Tibial nerve (tissue), 4 donors: ENCODE results near the gene TGFB2. TPM values are rescaled to one million over a fixed set of nuclear protein-coding genes. Genes with fewer than 3 reads are reported as not detected.

Source experiments
- DNase-seq, 2 donors: peaks; one replicate each; pipeline ENCODE4 v3.0.0-alpha.2; 2019; ENCODE audit warnings: low spot score in 2 of 2
- H3K27ac ChIP-seq, 4 donors: fragments of 200-600 bp; sonication (generic) in 3 of 4; one replicate each; pipeline ENCODE4 v1.5.1; 2017 to 2019; ENCODE audit warnings: mild to moderate bottlenecking in 1 of 4
- H3K27me3 ChIP-seq, 2 donors: fragments of 200-600 bp; sonication (generic) in 1 of 2; one replicate each; pipeline versions ENCODE4 v1.5.1 to v1.6.0; 2017 to 2019
- H3K36me3 ChIP-seq, 3 donors: fragments of 200-600 bp; sonication (generic); one replicate each; pipeline ENCODE4 v1.5.1; 2018 to 2019
- H3K4me1 ChIP-seq, 4 donors: fragments of 200-600 bp; sonication (generic) in 3 of 4; one replicate each; pipeline ENCODE4 v1.5.1; 2017 to 2019
- H3K4me3 ChIP-seq, 4 donors: fragments of 200-600 bp; sonication (generic) in 3 of 4; one replicate each; pipeline ENCODE4 v1.5.1; 2017 to 2019; ENCODE audit warnings: mild to moderate bottlenecking in 1 of 4, moderate library complexity in 1 of 4
- H3K9me3 ChIP-seq, 4 donors: fragments of 200-600 bp; sonication (generic) in 3 of 4; one replicate each; pipeline ENCODE4 v1.5.1; 2017 to 2019
- CTCF ChIP-seq, 5 experiments: fragments of 200-600 bp in 3 of 5; fragments of 450-650 bp in 2 of 5; sonication (generic) in 3 of 5; IDR thresholded peaks; one replicate each; pipeline ENCODE4 v1.5.1; 2016 to 2019; ENCODE audit warnings: antibody characterized with exemption in 5 of 5, mild to moderate bottlenecking in 3 of 5, moderate library complexity in 2 of 5
- EP300 ChIP-seq, 2 donors: sonication (generic); formaldehyde crosslinking; IDR thresholded peaks; one replicate each; pipeline ENCODE4 v1.6.1; 2017; ENCODE audit warnings: antibody characterized with exemption in 2 of 2, mild to moderate bottlenecking in 1 of 2
- POLR2A ChIP-seq, 2 donors: fragments of 450-650 bp; IDR thresholded peaks; one replicate each; pipeline ENCODE4 v1.6.1; 2017; ENCODE audit warnings: antibody characterized with exemption in 2 of 2, mild to moderate bottlenecking in 2 of 2, moderate library complexity in 2 of 2
- WGBS, 2 donors: methylation state at CpG; one replicate each; pipeline ENCODE4 v1.1.5; 2018; 5-methylcytosine and 5-hydroxymethylcytosine counted together
- total RNA-seq, 4 donors: library from RNA; depleted of rRNA; stranded (reverse); fragments of >200 nt; gene quantifications; one replicate each; pipeline ENCODE4 v1.1.0, GENCODE V29; 2016

The TGFB2 gene
- total RNA-seq, 4 donors from 2014 or later: 7.3 to 13.5 (median 8.3) TPM

- Histone ChIP-seq H3K27ac (peak overlapping the region; percentile 51 to 89 (median 74)), H3K36me3 (no peaks in the 10 kb centered on the region), H3K4me3 (peak overlapping the region; percentile 10 to 37 (median 23)), H3K27me3 (no peaks in the 10 kb centered on the region), H3K9me3 (no peaks in the 10 kb centered on the region), H3K4me1 (peaks cover 0 to 45% (median 9%) of the 10 kb centered on the region in 4 donors)
- no peak for TF ChIP-seq POLR2A (IDR thresholded peaks at IDR 0.05)
- peak; percentile 25 to 54 (median 47) for TF ChIP-seq CTCF (IDR thresholded peaks at IDR 0.05)
- TF ChIP-seq EP300 (IDR thresholded peaks at IDR 0.05): peak in 1 of 2 donors; percentile 55
- 20 to 22% methylated on average over 10 of the region's 10 CpGs for WGBS, 2 donors
- DNase-seq: no peak
Observed at GRCh38 chr1:218351391-218352074, 6.4 kb downstream of the TGFB2 start.

- DNase-seq: no peak
- WGBS, 2 donors: 85 to 92% methylated on average over 6 to 8 of the region's 8 CpGs
- peak overlapping the region in 2 of 4 donors; percentile 21 to 89 for H3K27ac ChIP-seq
- no peaks in the 10 kb centered on the region for H3K9me3 ChIP-seq
- H3K27me3 ChIP-seq: no peaks in the 10 kb centered on the region
- H3K36me3 ChIP-seq: no peaks in the 10 kb centered on the region
- H3K4me3 ChIP-seq: no peak overlapping the region
- H3K4me1 ChIP-seq: peaks cover 0 to 44% (median 9%) of the 10 kb centered on the region in 4 donors
- no peak for TF ChIP-seq POLR2A (IDR thresholded peaks at IDR 0.05)
- TF ChIP-seq CTCF (IDR thresholded peaks at IDR 0.05): no peak
- TF ChIP-seq EP300 (IDR thresholded peaks at IDR 0.05): no peak
Observed at GRCh38 chr1:218352075-218352438, 6.9 kb downstream of the TGFB2 start.

- 95 to 97% methylated on average over 4 of the region's 4 CpGs for WGBS, 2 donors
- Histone ChIP-seq H3K27me3 (no peaks in the 10 kb centered on the region), H3K36me3 (no peaks in the 10 kb centered on the region), H3K4me1 (peaks cover 0 to 34% (median 5%) of the 10 kb centered on the region in 4 donors), H3K4me3 (no peak overlapping the region), H3K27ac (no peak overlapping the region), H3K9me3 (no peaks in the 10 kb centered on the region)
- DNase-seq: no peak
- no peak for TF ChIP-seq EP300 (IDR thresholded peaks at IDR 0.05)
- no peak for TF ChIP-seq CTCF (IDR thresholded peaks at IDR 0.05)
- TF ChIP-seq POLR2A (IDR thresholded peaks at IDR 0.05): no peak
Observed at GRCh38 chr1:218353656-218354055, 8.5 kb downstream of the TGFB2 start.

GRCh38 chr1:218355278-218355677 lies 10.1 kb downstream of the TGFB2 start:
- H3K4me3 ChIP-seq: no peak overlapping the region
- WGBS, 2 donors: 76 to 80% methylated on average over 4 of the region's 4 CpGs
- TF ChIP-seq EP300 (IDR thresholded peaks at IDR 0.05) (no peak), CTCF (IDR thresholded peaks at IDR 0.05) (no peak), POLR2A (IDR thresholded peaks at IDR 0.05) (no peak)

GRCh38 chr1:218357211-218357892 lies 12.2 kb downstream of the TGFB2 start:
- Histone ChIP-seq H3K36me3 (no peaks in the 10 kb centered on the region), H3K4me1 (peaks cover 0 to 4% (median 0%) of the 10 kb centered on the region in 4 donors), H3K27ac (no peak overlapping the region), H3K4me3 (no peak overlapping the region), H3K9me3 (no peaks in the 10 kb centered on the region), H3K27me3 (no peaks in the 10 kb centered on the region)
- 83 to 88% methylated on average over 10 of the region's 10 CpGs for WGBS, 2 donors
- no peak for DNase-seq
- TF ChIP-seq CTCF (IDR thresholded peaks at IDR 0.05) (no peak), EP300 (IDR thresholded peaks at IDR 0.05) (no peak), POLR2A (IDR thresholded peaks at IDR 0.05) (no peak)

More at GRCh38 chr1:218355278-218355677, 10.1 kb downstream of the TGFB2 start:
- H3K36me3 ChIP-seq: no peaks in the 10 kb centered on the region
- H3K27me3 ChIP-seq: no peaks in the 10 kb centered on the region
- H3K27ac ChIP-seq: no peak overlapping the region
- H3K9me3 ChIP-seq: no peaks in the 10 kb centered on the region
- peaks cover 0 to 18% (median 0%) of the 10 kb centered on the region in 4 donors for H3K4me1 ChIP-seq
- no peak for DNase-seq
